ENCODE data around the gene COL6A5.
A peak's percentile ranks its signal among the peaks of the same experiment; 100 is the strongest.

COL6A5 gene

GRCh38 chr3:130488769-130489450 lies 143.4 kb downstream of the COL6A5 start:
- no peak overlapping the region for H3K9ac ChIP-seq (ENCODE audit: low read length)
- no peaks in the 10 kb centered on the region for H3K27me3 ChIP-seq (replicated peaks; ENCODE audit: control insufficient read depth, insufficient read depth, low read length)
- peaks cover 31% of the 10 kb centered on the region for H3K4me1 ChIP-seq (ENCODE audit: control insufficient read depth, insufficient read depth, low read length)
- H3K9me3 ChIP-seq (ENCODE audit: control insufficient read depth, low read length), result no peaks in the 10 kb centered on the region
- no peak overlapping the region for H3K4me3 ChIP-seq (ENCODE audit: low read length)
- no peaks in the 10 kb centered on the region for H3K36me3 ChIP-seq (ENCODE audit: control insufficient read depth, insufficient read depth, low read length, severe bottlenecking)
- DNase-seq (ENCODE audit: low read depth), result no peak

- no peak overlapping the region for H3K4me3 ChIP-seq (ENCODE audit: low read length)
- H3K4me1 ChIP-seq (ENCODE audit: control insufficient read depth, insufficient read depth, low read length), result peaks cover 31% of the 10 kb centered on the region
- no peaks in the 10 kb centered on the region for H3K27me3 ChIP-seq (replicated peaks; ENCODE audit: control insufficient read depth, insufficient read depth, low read length)
- peak overlapping the region; percentile 16 for H3K9ac ChIP-seq (ENCODE audit: low read length)
- H3K9me3 ChIP-seq (ENCODE audit: control insufficient read depth, low read length), result no peaks in the 10 kb centered on the region
- DNase-seq (ENCODE audit: low read depth), result peak; percentile 66
- H3K36me3 ChIP-seq (ENCODE audit: control insufficient read depth, insufficient read depth, low read length, severe bottlenecking), result no peaks in the 10 kb centered on the region
Measured at GRCh38 chr3:130490241-130490640, 144.8 kb downstream of the COL6A5 start.

GRCh38 chr3:130491431-130491830 lies 146.0 kb downstream of the COL6A5 start:
- H3K9ac ChIP-seq (ENCODE audit: low read length), result no peak overlapping the region

GRCh38 chr3:130504701-130505100 lies 159.2 kb downstream of the COL6A5 start:
- Histone ChIP-seq H3K4me1 (ENCODE audit: control insufficient read depth, insufficient read depth, low read length) (peaks cover 13% of the 10 kb centered on the region), H3K9ac (ENCODE audit: low read length) (no peak overlapping the region), H3K4me3 (ENCODE audit: low read length) (no peak overlapping the region), H3K9me3 (ENCODE audit: control insufficient read depth, low read length) (no peaks in the 10 kb centered on the region), H3K27me3 (replicated peaks; ENCODE audit: control insufficient read depth, insufficient read depth, low read length) (no peaks in the 10 kb centered on the region), H3K36me3 (ENCODE audit: control insufficient read depth, insufficient read depth, low read length, severe bottlenecking) (no peaks in the 10 kb centered on the region)
- no peak for DNase-seq (ENCODE audit: low read depth)

More at GRCh38 chr3:130491431-130491830, 146.0 kb downstream of the COL6A5 start:
- Histone ChIP-seq H3K4me3 (ENCODE audit: low read length) (no peak overlapping the region), H3K36me3 (ENCODE audit: control insufficient read depth, insufficient read depth, low read length, severe bottlenecking) (no peaks in the 10 kb centered on the region), H3K27me3 (replicated peaks; ENCODE audit: control insufficient read depth, insufficient read depth, low read length) (no peaks in the 10 kb centered on the region), H3K9me3 (ENCODE audit: control insufficient read depth, low read length) (no peaks in the 10 kb centered on the region), H3K4me1 (ENCODE audit: control insufficient read depth, insufficient read depth, low read length) (peaks cover 31% of the 10 kb centered on the region)
- no peak for DNase-seq (ENCODE audit: low read depth)

- Histone ChIP-seq H3K9me3 (ENCODE audit: control insufficient read depth, low read length) (no peaks in the 10 kb centered on the region), H3K27me3 (replicated peaks; ENCODE audit: control insufficient read depth, insufficient read depth, low read length) (peaks cover 6% of the 10 kb centered on the region), H3K36me3 (ENCODE audit: control insufficient read depth, insufficient read depth, low read length, severe bottlenecking) (no peaks in the 10 kb centered on the region), H3K4me1 (ENCODE audit: control insufficient read depth, insufficient read depth, low read length) (peaks cover 13% of the 10 kb centered on the region), H3K9ac (ENCODE audit: low read length) (no peak overlapping the region), H3K4me3 (ENCODE audit: low read length) (no peak overlapping the region)
- peak; percentile 14 for DNase-seq (ENCODE audit: low read depth)
Measured at GRCh38 chr3:130506031-130506430, 160.6 kb downstream of the COL6A5 start.

- H3K9me3 ChIP-seq (ENCODE audit: control insufficient read depth, low read length), result no peaks in the 10 kb centered on the region
- no peak overlapping the region for H3K4me3 ChIP-seq (ENCODE audit: low read length)
- peaks cover 6% of the 10 kb centered on the region for H3K27me3 ChIP-seq (replicated peaks; ENCODE audit: control insufficient read depth, insufficient read depth, low read length)
- DNase-seq (ENCODE audit: low read depth), result no peak
- peaks cover 13% of the 10 kb centered on the region for H3K4me1 ChIP-seq (ENCODE audit: control insufficient read depth, insufficient read depth, low read length)
- no peaks in the 10 kb centered on the region for H3K36me3 ChIP-seq (ENCODE audit: control insufficient read depth, insufficient read depth, low read length, severe bottlenecking)
- no peak overlapping the region for H3K9ac ChIP-seq (ENCODE audit: low read length)
Measured at GRCh38 chr3:130507746-130508145, 162.3 kb downstream of the COL6A5 start.

- Histone ChIP-seq H3K9ac (ENCODE audit: low read length) (no peak overlapping the region), H3K9me3 (ENCODE audit: control insufficient read depth, low read length) (no peaks in the 10 kb centered on the region), H3K36me3 (ENCODE audit: control insufficient read depth, insufficient read depth, low read length, severe bottlenecking) (no peaks in the 10 kb centered on the region), H3K27me3 (replicated peaks; ENCODE audit: control insufficient read depth, insufficient read depth, low read length) (peaks cover 6% of the 10 kb centered on the region), H3K4me1 (ENCODE audit: control insufficient read depth, insufficient read depth, low read length) (peaks cover 13% of the 10 kb centered on the region), H3K4me3 (ENCODE audit: low read length) (peak overlapping the region; percentile 46)
- DNase-seq (ENCODE audit: low read depth), result no peak
Measured at GRCh38 chr3:130509008-130509407, 163.5 kb downstream of the COL6A5 start.

- DNase-seq (ENCODE audit: low read depth), result peak; percentile 13
- H3K36me3 ChIP-seq (ENCODE audit: control insufficient read depth, insufficient read depth, low read length, severe bottlenecking), result no peaks in the 10 kb centered on the region
- no peak overlapping the region for H3K4me3 ChIP-seq (ENCODE audit: low read length)
- H3K9ac ChIP-seq (ENCODE audit: low read length), result no peak overlapping the region
- H3K9me3 ChIP-seq (ENCODE audit: control insufficient read depth, low read length), result no peaks in the 10 kb centered on the region
- peaks cover 8% of the 10 kb centered on the region for H3K27me3 ChIP-seq (replicated peaks; ENCODE audit: control insufficient read depth, insufficient read depth, low read length)
- peaks cover 15% of the 10 kb centered on the region for H3K4me1 ChIP-seq (ENCODE audit: control insufficient read depth, insufficient read depth, low read length)
Measured at GRCh38 chr3:130514681-130515080, 169.2 kb downstream of the COL6A5 start.

- Histone ChIP-seq H3K4me1 (ENCODE audit: control insufficient read depth, insufficient read depth, low read length) (peaks cover 15% of the 10 kb centered on the region), H3K36me3 (ENCODE audit: control insufficient read depth, insufficient read depth, low read length, severe bottlenecking) (no peaks in the 10 kb centered on the region), H3K27me3 (replicated peaks; ENCODE audit: control insufficient read depth, insufficient read depth, low read length) (peaks cover 6% of the 10 kb centered on the region), H3K4me3 (ENCODE audit: low read length) (no peak overlapping the region), H3K9me3 (ENCODE audit: control insufficient read depth, low read length) (no peaks in the 10 kb centered on the region), H3K9ac (ENCODE audit: low read length) (no peak overlapping the region)
- DNase-seq (ENCODE audit: low read depth), result no peak
Measured at GRCh38 chr3:130515755-130516154, 170.3 kb downstream of the COL6A5 start.

- peaks cover 6% of the 10 kb centered on the region for H3K27me3 ChIP-seq (replicated peaks; ENCODE audit: control insufficient read depth, insufficient read depth, low read length)
- H3K4me1 ChIP-seq (ENCODE audit: control insufficient read depth, insufficient read depth, low read length), result peaks cover 15% of the 10 kb centered on the region
- peak; percentile 52 for DNase-seq (ENCODE audit: low read depth)
- H3K4me3 ChIP-seq (ENCODE audit: low read length), result peak within 1 kb of the TSS; percentile 72
- H3K36me3 ChIP-seq (ENCODE audit: control insufficient read depth, insufficient read depth, low read length, severe bottlenecking), result no peaks in the 10 kb centered on the region
- H3K9me3 ChIP-seq (ENCODE audit: control insufficient read depth, low read length), result no peaks in the 10 kb centered on the region
- no peak within 1 kb of the TSS for H3K9ac ChIP-seq (ENCODE audit: low read length)
Measured at GRCh38 chr3:130516645-130517512, 171.4 kb downstream of the COL6A5 start, which contains the start of gene COL6A6. Gene COL6A6 (plus strand): TSS chr3:130517177. CDS start chr3:130560365, 43,188 bp downstream.

- Histone ChIP-seq H3K9me3 (ENCODE audit: control insufficient read depth, low read length) (no peaks in the 10 kb centered on the region), H3K4me1 (ENCODE audit: control insufficient read depth, insufficient read depth, low read length) (peaks cover 15% of the 10 kb centered on the region), H3K36me3 (ENCODE audit: control insufficient read depth, insufficient read depth, low read length, severe bottlenecking) (no peaks in the 10 kb centered on the region), H3K27me3 (replicated peaks; ENCODE audit: control insufficient read depth, insufficient read depth, low read length) (peaks cover 6% of the 10 kb centered on the region), H3K4me3 (ENCODE audit: low read length) (peak overlapping the region; percentile 72), H3K9ac (ENCODE audit: low read length) (no peak overlapping the region)
- DNase-seq (ENCODE audit: low read depth), result no peak
Measured at GRCh38 chr3:130517602-130518001, 172.1 kb downstream of the COL6A5 start.
